ENCODE results near the gene TIMM10. TPM values are rescaled to one million over a fixed set of nuclear protein-coding genes. Genes with fewer than 3 reads are reported as not detected.

TIMM10 gene
- total and polyA plus RNA-seq, 8 donors, result 21.7 to 41.0 (median 33.6) TPM

GRCh38 chr11:57501953-57502352, 28.6 kb downstream of the TIMM10 start:
- intact Hi-C loops (cut with DNase I), result no loop called here
- Histone ChIP-seq H3K27ac (no peak overlapping the region), H3K9me3 (no peaks in the 10 kb centered on the region), H3K4me3 (no peak overlapping the region), H3K36me3 (peaks cover 0 to 3% of the 10 kb centered on the region in 2 donors), H3K4me1 (peaks cover 11 to 24% of the 10 kb centered on the region in 2 donors), H3K27me3 (no peaks in the 10 kb centered on the region)
- peak; percentile 22 for ATAC-seq
- DNase-seq, result no peak
- TF ChIP-seq CTCF (IDR thresholded peaks at IDR 0.05), result no peak

GRCh38 chr11:57500926-57501325, 29.6 kb downstream of the TIMM10 start:
- intact Hi-C loops (cut with DNase I), result no loop called here
- Histone ChIP-seq H3K27ac (no peak overlapping the region), H3K36me3 (peaks cover 0 to 3% of the 10 kb centered on the region in 2 donors), H3K4me3 (no peak overlapping the region), H3K9me3 (no peaks in the 10 kb centered on the region), H3K4me1 (peaks cover 11 to 24% of the 10 kb centered on the region in 2 donors), H3K27me3 (no peaks in the 10 kb centered on the region)
- no peak for ATAC-seq
- TF ChIP-seq CTCF (IDR thresholded peaks at IDR 0.05), result no peak
- no peak for DNase-seq

GRCh38 chr11:57500515-57500914, 30.0 kb downstream of the TIMM10 start:
- Histone ChIP-seq H3K36me3 (peaks cover 0 to 6% of the 10 kb centered on the region in 2 donors), H3K27ac (peak overlapping the region; percentile 60), H3K27me3 (no peaks in the 10 kb centered on the region), H3K4me1 (peaks cover 11 to 24% of the 10 kb centered on the region in 2 donors), H3K4me3 (no peak overlapping the region), H3K9me3 (no peaks in the 10 kb centered on the region)
- TF ChIP-seq CTCF (IDR thresholded peaks at IDR 0.05), result no peak
- ATAC-seq (no peak), DNase-seq (no peak)
- intact Hi-C loops (cut with DNase I), result no loop called here

- DNase-seq (no peak), ATAC-seq (peak; percentile 55)
- peak overlapping the region; percentile 0 to 34 for H3K4me3 ChIP-seq
- TF ChIP-seq CTCF (IDR thresholded peaks at IDR 0.05), result peak in 1 of 2 donors; percentile 2
- no peaks in the 10 kb centered on the region for H3K27me3 ChIP-seq
- H3K4me1 ChIP-seq, result peaks cover 11 to 24% of the 10 kb centered on the region in 2 donors
- peaks cover 0 to 9% of the 10 kb centered on the region in 2 donors for H3K36me3 ChIP-seq
- H3K27ac ChIP-seq, result peak overlapping the region; percentile 60
- intact Hi-C loops (cut with DNase I), result no loop called here
- H3K9me3 ChIP-seq, result no peaks in the 10 kb centered on the region
These were observed 30.5 kb downstream of the TIMM10 start for GRCh38 chr11:57499983-57500461.

GRCh38 chr11:57499413-57499982, 31.1 kb downstream of the TIMM10 start:
- H3K36me3 ChIP-seq, result peaks cover 0 to 6% of the 10 kb centered on the region in 2 donors
- H3K27me3 ChIP-seq, result no peaks in the 10 kb centered on the region
- H3K27ac ChIP-seq, result peak overlapping the region; percentile 60
- peak; percentile 100 for ATAC-seq
- TF ChIP-seq CTCF (IDR thresholded peaks at IDR 0.05), result peak in 1 of 2 donors; percentile 35
- peaks cover 11 to 24% of the 10 kb centered on the region in 2 donors for H3K4me1 ChIP-seq
- no peaks in the 10 kb centered on the region for H3K9me3 ChIP-seq
- intact Hi-C loops (cut with DNase I), result no loop called here
- peak overlapping the region; percentile 0 to 34 for H3K4me3 ChIP-seq
- DNase-seq, result peak; percentile 95 to 98 (median 96)
